SK-N-SH treated with all-trans-retinoic acid at 6 μM for 48 hours (cell line): ENCODE measurements around the gene TEX28.

Experiments used
- ATAC-seq: fragments of 200-7000 bp; cut with Tn5 transposase; 3 replicates; pipeline ENCODE4 v1.9.1; 2020; ENCODE audit warnings: mild to moderate bottlenecking, moderate library complexity
- ARNTL ChIP-seq: fragments of 450-650 bp; formaldehyde crosslinking; IDR thresholded peaks from 2 replicates; pipeline ENCODE4 v1.5.0; 2020; ENCODE audit warnings: low read depth, mild to moderate bottlenecking, moderate library complexity, borderline replicate concordance
- CSDC2 ChIP-seq: fragments of 250-450 bp; sonication (Bioruptor Pico); IDR thresholded peaks from 2 replicates; pipeline ENCODE4 v1.5.0; 2020; ENCODE audit warnings: mild to moderate bottlenecking, moderate library complexity
- ESRRG ChIP-seq: fragments of 250-450 bp; sonication (Bioruptor Pico); IDR thresholded peaks from 2 replicates; pipeline ENCODE4 v1.6.1; 2021; ENCODE audit warnings: mild to moderate bottlenecking
- GLIS3 ChIP-seq: fragments of 250-450 bp; sonication (Bioruptor Pico); IDR thresholded peaks from 2 replicates; pipeline ENCODE4 v1.5.0; 2020; ENCODE audit warnings: mild to moderate bottlenecking, moderate library complexity
- ISL1 ChIP-seq: fragments of 250-450 bp; sonication (Bioruptor Pico); IDR thresholded peaks from 2 replicates; pipeline ENCODE4 v2.1.2; 2022; ENCODE audit warnings: mild to moderate bottlenecking, moderate library complexity
- OSR1 ChIP-seq: fragments of 250-450 bp; sonication (Bioruptor Pico); IDR thresholded peaks from 2 replicates; pipeline ENCODE4 v1.8.0; 2022; ENCODE audit warnings: moderate library complexity, mild to moderate bottlenecking, inconsistent platforms
- RARB ChIP-seq: fragments of 250-450 bp; sonication (Bioruptor Pico); IDR thresholded peaks from 2 replicates; pipeline ENCODE4 v1.8.0; 2021; ENCODE audit warnings: mild to moderate bottlenecking, moderate library complexity
- SNAI2 ChIP-seq: fragments of 250-450 bp; sonication (Bioruptor Pico); IDR thresholded peaks from 2 replicates; pipeline ENCODE4 v1.5.0; 2020; ENCODE audit warnings: mild to moderate bottlenecking, moderate library complexity
- TCF4 ChIP-seq: fragments of 250-450 bp; sonication (Bioruptor Pico); IDR thresholded peaks from 2 replicates; pipeline ENCODE4 v1.8.0; 2021; ENCODE audit warnings: mild to moderate bottlenecking, moderate library complexity, borderline replicate concordance
- TOX ChIP-seq: fragments of 250-450 bp; sonication (Bioruptor Pico); IDR thresholded peaks from 2 replicates; pipeline ENCODE4 v1.8.0; 2021; ENCODE audit warnings: mild to moderate bottlenecking, moderate library complexity, borderline replicate concordance
- ZFP3 ChIP-seq: fragments of 250-450 bp; sonication (Bioruptor Pico); IDR thresholded peaks from 2 replicates; pipeline ENCODE4 v1.5.0; 2020; ENCODE audit warnings: mild to moderate bottlenecking, moderate library complexity
- ZFP30 ChIP-seq: fragments of 450-650 bp; formaldehyde crosslinking; IDR thresholded peaks from 2 replicates; pipeline ENCODE4 v1.5.0; 2022; ENCODE audit warnings: mild to moderate bottlenecking, moderate library complexity
- ZNF565 ChIP-seq: fragments of 450-650 bp; formaldehyde crosslinking; conservative IDR thresholded peaks from 2 replicates; pipeline ENCODE4 v1.5.0; 2020; ENCODE audit warnings: low read depth, mild to moderate bottlenecking, moderate library complexity
- ZNF8 ChIP-seq: fragments of 450-650 bp; formaldehyde crosslinking; IDR thresholded peaks from 2 replicates; pipeline ENCODE4 v1.5.0; 2020; ENCODE audit warnings: mild to moderate bottlenecking, moderate library complexity
- TF ChIP-seq, protein P1 (sequence below): fragments of 250-450 bp; sonication (Bioruptor Pico); IDR thresholded peaks from 2 replicates; pipeline ENCODE4 v1.5.1; 2021; ENCODE audit warnings: mild to moderate bottlenecking, moderate library complexity
- TF ChIP-seq, protein P2 (sequence below): fragments of 250-450 bp; sonication (Bioruptor Pico); IDR thresholded peaks from 2 replicates; pipeline ENCODE4 v1.8.0; 2020; ENCODE audit warnings: mild to moderate bottlenecking, moderate library complexity, borderline replicate concordance
- TF ChIP-seq, protein P3 (sequence below): fragments of 250-450 bp; sonication (Bioruptor Pico); IDR thresholded peaks from 2 replicates; pipeline ENCODE4 v1.5.0; 2020; ENCODE audit warnings: mild to moderate bottlenecking, moderate library complexity
- TF ChIP-seq, protein P4 (sequence below): fragments of 250-450 bp; sonication (Bioruptor Pico); IDR thresholded peaks from 2 replicates; pipeline ENCODE4 v1.8.0; 2021; ENCODE audit warnings: low read depth, mild to moderate bottlenecking, moderate library complexity, borderline replicate concordance
- TF ChIP-seq, protein P5 (sequence below): fragments of 250-450 bp; sonication (Bioruptor Pico); IDR thresholded peaks from 2 replicates; pipeline ENCODE4 v1.5.1; 2020; ENCODE audit warnings: low read depth, mild to moderate bottlenecking, moderate library complexity

The TEX28 gene

DNA sequence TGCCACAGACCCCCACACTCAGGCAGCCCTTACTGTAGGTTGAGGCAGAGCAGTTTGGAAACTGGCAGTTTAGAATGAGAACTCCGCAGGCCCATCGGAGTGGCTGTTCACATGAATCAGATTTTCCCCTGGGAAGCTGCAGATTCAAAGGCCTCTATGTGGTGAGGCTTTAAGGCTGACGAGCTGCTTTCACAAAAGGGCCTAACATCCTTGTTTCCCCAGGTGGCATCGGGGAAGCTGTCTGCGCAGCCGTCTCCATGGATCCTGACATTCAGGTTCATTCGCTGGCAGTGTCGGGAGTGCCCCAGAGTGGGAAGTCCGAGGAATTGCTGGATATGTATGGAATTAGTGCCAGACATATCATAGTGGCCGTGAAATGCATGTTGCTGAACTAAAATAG is 34.4 kb upstream of the TEX28 start (continued):
- TF ChIP-seq, protein P1, sequence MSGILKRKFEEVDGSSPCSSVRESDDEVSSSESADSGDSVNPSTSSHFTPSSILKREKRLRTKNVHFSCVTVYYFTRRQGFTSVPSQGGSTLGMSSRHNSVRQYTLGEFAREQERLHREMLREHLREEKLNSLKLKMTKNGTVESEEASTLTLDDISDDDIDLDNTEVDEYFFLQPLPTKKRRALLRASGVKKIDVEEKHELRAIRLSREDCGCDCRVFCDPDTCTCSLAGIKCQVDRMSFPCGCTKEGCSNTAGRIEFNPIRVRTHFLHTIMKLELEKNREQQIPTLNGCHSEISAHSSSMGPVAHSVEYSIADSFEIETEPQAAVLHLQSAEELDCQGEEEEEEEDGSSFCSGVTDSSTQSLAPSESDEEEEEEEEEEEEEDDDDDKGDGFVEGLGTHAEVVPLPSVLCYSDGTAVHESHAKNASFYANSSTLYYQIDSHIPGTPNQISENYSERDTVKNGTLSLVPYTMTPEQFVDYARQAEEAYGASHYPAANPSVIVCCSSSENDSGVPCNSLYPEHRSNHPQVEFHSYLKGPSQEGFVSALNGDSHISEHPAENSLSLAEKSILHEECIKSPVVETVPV (CRISPR knock-in tag): no peak

DNA sequence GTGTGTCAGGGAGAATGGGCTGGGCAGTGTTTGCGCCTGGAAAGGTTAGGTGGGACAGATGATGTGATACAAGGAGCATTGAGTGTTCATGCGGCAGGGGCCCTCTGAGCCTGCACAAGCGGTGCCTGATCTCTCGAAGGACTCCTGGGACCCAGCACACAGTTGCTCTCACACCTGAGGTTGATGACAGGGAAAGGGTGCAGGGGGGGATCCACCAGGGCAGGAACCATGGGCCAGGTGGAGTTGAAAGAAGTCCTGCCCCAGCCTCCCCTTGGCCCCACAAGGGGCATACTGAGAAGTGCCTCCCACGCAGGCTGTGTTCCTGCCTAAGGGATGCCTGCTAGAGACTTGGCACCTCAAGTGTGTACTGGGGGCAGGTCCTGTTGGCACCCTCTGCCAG is 33.7 kb upstream of the TEX28 start:
- ATAC-seq: no peak
- no peak for TF ChIP-seq ZNF565 (CRISPR knock-in tag)
- TF ChIP-seq CSDC2 (CRISPR knock-in tag): no peak
- TF ChIP-seq SNAI2 (CRISPR knock-in tag): no peak
- TF ChIP-seq, protein P1 (CRISPR knock-in tag): no peak
- TF ChIP-seq RARB (CRISPR knock-in tag): no peak
- TF ChIP-seq, protein P2, sequence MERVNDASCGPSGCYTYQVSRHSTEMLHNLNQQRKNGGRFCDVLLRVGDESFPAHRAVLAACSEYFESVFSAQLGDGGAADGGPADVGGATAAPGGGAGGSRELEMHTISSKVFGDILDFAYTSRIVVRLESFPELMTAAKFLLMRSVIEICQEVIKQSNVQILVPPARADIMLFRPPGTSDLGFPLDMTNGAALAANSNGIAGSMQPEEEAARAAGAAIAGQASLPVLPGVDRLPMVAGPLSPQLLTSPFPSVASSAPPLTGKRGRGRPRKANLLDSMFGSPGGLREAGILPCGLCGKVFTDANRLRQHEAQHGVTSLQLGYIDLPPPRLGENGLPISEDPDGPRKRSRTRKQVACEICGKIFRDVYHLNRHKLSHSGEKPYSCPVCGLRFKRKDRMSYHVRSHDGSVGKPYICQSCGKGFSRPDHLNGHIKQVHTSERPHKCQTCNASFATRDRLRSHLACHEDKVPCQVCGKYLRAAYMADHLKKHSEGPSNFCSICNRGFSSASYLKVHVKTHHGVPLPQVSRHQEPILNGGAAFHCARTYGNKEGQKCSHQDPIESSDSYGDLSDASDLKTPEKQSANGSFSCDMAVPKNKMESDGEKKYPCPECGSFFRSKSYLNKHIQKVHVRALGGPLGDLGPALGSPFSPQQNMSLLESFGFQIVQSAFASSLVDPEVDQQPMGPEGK (CRISPR knock-in tag): no peak
- TF ChIP-seq ZFP30: no peak
- TF ChIP-seq ZNF8 (CRISPR knock-in tag): no peak
- TF ChIP-seq ISL1: no peak
- TF ChIP-seq OSR1 (CRISPR knock-in tag): no peak
- TF ChIP-seq ZFP3 (CRISPR knock-in tag): no peak
- TF ChIP-seq ESRRG (CRISPR knock-in tag): no peak
- TF ChIP-seq, protein P3, sequence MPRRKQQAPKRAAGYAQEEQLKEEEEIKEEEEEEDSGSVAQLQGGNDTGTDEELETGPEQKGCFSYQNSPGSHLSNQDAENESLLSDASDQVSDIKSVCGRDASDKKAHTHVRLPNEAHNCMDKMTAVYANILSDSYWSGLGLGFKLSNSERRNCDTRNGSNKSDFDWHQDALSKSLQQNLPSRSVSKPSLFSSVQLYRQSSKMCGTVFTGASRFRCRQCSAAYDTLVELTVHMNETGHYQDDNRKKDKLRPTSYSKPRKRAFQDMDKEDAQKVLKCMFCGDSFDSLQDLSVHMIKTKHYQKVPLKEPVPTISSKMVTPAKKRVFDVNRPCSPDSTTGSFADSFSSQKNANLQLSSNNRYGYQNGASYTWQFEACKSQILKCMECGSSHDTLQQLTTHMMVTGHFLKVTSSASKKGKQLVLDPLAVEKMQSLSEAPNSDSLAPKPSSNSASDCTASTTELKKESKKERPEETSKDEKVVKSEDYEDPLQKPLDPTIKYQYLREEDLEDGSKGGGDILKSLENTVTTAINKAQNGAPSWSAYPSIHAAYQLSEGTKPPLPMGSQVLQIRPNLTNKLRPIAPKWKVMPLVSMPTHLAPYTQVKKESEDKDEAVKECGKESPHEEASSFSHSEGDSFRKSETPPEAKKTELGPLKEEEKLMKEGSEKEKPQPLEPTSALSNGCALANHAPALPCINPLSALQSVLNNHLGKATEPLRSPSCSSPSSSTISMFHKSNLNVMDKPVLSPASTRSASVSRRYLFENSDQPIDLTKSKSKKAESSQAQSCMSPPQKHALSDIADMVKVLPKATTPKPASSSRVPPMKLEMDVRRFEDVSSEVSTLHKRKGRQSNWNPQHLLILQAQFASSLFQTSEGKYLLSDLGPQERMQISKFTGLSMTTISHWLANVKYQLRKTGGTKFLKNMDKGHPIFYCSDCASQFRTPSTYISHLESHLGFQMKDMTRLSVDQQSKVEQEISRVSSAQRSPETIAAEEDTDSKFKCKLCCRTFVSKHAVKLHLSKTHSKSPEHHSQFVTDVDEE (CRISPR knock-in tag): no peak
- no peak for TF ChIP-seq TCF4 (CRISPR knock-in tag)
- TF ChIP-seq, protein P4, sequence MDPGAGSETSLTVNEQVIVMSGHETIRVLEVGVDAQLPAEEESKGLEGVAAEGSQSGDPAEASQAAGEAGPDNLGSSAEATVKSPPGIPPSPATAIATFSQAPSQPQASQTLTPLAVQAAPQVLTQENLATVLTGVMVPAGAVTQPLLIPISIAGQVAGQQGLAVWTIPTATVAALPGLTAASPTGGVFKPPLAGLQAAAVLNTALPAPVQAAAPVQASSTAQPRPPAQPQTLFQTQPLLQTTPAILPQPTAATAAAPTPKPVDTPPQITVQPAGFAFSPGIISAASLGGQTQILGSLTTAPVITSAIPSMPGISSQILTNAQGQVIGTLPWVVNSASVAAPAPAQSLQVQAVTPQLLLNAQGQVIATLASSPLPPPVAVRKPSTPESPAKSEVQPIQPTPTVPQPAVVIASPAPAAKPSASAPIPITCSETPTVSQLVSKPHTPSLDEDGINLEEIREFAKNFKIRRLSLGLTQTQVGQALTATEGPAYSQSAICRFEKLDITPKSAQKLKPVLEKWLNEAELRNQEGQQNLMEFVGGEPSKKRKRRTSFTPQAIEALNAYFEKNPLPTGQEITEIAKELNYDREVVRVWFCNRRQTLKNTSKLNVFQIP (CRISPR knock-in tag): no peak
- TF ChIP-seq GLIS3 (CRISPR knock-in tag): no peak
- TF ChIP-seq TOX (CRISPR knock-in tag): no peak
- TF ChIP-seq, protein P5, sequence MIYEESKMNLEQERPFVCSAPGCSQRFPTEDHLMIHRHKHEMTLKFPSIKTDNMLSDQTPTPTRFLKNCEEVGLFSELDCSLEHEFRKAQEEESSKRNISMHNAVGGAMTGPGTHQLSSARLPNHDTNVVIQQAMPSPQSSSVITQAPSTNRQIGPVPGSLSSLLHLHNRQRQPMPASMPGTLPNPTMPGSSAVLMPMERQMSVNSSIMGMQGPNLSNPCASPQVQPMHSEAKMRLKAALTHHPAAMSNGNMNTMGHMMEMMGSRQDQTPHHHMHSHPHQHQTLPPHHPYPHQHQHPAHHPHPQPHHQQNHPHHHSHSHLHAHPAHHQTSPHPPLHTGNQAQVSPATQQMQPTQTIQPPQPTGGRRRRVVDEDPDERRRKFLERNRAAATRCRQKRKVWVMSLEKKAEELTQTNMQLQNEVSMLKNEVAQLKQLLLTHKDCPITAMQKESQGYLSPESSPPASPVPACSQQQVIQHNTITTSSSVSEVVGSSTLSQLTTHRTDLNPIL (CRISPR knock-in tag): no peak
- TF ChIP-seq ARNTL (CRISPR knock-in tag): no peak

DNA sequence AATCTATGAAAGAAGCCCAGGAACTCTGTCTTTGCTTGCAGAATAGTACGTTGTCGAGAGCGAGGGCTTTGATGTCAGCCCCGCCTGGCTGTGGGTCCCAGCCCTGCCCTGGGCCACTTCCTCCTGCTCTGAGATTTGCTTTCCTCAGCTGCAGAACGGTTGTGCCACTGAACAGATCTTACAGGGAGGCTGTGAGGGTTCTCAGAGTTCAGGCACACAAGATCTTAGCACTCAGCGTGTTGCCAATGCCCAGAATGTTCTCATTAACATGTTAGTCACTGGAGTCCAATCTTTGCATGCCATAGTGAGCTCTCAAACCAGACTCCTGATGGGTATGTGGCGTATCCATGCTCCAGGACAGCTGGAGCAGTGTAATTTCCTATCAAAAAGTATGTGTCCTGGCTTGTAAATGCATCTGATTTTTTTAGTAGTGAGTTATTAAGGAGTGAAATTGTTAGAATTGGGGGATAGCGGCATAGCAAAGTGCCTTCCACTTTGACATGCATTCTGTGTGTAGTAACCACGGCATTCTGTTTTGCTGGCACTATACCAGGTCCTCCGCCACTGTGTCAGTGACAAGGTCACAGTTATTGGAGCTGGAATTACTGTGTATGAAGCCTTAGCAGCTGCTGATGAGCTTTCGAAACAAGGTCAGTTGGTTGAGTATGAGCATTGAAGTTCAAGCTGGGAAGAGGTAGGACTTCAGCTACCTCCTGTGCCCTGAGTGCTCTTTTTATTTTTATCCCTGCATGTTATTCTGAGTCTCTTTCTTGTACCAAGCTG is 32.3 kb upstream of the TEX28 start:
- ATAC-seq: no peak
- TF ChIP-seq, protein P3 (CRISPR knock-in tag): no peak
- no peak for TF ChIP-seq TOX (CRISPR knock-in tag)
- TF ChIP-seq TCF4 (CRISPR knock-in tag): no peak
- TF ChIP-seq SNAI2 (CRISPR knock-in tag): no peak
- TF ChIP-seq ZNF8 (CRISPR knock-in tag): no peak
- TF ChIP-seq CSDC2 (CRISPR knock-in tag): no peak
